Occipital lobe (tissue), 2 donors: ENCODE data around the gene BIRC6. TPM values are rescaled to one million over a fixed set of nuclear protein-coding genes. Genes with fewer than 3 reads are reported as not detected.
A peak's percentile ranks its signal among the peaks of the same experiment; 100 is the strongest.
"Not testable (repeated sequence)": the region's sequence is repeated elsewhere in the genome, so short reads cannot be mapped to it uniquely, and the experiment has no call there.

Experiments
- DNase-seq: peaks from one replicate; lab custom pipeline; 2025; lab: John Stamatoyannopoulos, UW
- total RNA-seq: library from RNA; depleted of rRNA; stranded (reverse); fragments of >200 nt; gene quantifications from one replicate; pipeline ENCODE4 v1.2.3, GENCODE V29; 2014

Gene BIRC6
- total RNA-seq, 1 donor from 2014 or later: 272 TPM

GRCh38 chr2:32504877-32505478 is 148.2 kb downstream of the BIRC6 start:
- DNase-seq: no peak

DNA sequence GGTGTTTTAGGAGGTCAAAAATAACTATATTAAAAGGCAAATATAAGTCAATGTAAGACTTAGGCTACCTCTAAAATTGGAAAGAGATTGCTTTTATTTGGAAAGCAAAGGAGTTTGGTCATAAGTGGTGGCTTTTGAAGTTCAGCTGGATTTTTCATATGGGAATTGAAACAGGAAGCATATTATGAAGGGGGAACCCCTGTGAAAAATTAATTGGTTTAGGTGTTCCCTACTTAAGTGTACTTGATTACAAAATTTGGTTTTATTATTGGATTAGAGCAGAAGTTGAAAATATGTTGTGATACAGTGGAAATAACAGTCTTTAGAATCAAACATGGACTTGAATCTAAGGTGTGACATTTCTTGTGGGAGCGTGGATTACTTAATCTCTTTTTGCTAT is 149.6 kb downstream of the BIRC6 start:
- DNase-seq: no peak

DNA sequence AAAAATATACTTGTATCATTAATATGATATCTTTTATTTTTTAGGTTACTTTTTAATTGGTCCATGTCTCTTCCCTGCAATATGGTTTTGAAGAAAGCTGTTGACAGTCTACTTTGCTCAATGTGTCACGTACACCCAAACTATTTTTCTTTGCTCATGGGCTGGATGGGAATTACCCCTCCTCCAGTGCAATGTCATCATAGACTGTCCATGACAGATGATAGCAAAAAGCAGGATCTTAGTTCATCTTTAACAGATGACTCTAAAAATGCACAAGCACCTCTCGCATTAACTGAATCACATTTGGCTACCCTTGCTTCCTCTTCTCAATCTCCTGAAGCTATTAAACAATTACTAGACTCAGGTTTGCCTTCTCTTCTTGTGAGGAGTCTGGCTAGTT is 158.1 kb downstream of the BIRC6 start:
- no peak for DNase-seq

DNA sequence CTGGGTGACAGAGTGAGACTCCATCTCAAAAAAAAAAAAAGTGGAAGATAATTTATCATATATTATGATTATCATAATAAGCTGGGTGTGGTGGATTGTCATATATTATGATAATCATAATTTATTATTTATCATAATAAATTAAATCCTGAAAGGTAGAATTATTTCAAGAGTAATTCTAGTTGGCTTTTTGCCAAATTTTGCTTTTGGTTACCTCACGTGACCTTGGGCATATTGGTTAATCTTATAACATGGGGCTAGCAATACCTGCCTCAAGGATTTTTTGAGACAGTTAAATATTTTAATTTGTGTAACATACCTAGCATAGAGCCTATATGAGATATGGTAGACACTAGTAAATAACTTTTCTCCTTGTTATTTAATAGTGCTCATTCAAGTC is 159.7 kb downstream of the BIRC6 start:
- DNase-seq: no peak

DNA sequence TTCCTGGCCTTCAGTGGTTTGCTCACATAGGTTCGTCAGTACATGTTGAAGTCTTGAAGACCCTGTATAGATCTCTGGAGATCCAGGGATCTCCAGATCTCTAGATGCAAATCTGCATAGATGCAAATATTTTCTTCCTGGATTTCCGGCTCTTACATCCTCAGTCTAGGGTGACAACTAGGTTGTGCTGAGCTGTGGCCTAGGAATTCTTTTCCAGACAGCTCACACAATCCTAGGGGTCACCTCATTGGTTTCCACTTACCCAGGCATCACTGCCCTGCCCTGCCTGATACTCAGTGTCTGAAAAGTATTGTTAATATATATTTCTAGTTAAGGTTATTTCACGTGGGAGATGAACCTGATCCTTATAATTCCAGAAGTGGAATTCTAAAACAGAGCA is 165.9 kb downstream of the BIRC6 start:
- no peak for DNase-seq

DNA sequence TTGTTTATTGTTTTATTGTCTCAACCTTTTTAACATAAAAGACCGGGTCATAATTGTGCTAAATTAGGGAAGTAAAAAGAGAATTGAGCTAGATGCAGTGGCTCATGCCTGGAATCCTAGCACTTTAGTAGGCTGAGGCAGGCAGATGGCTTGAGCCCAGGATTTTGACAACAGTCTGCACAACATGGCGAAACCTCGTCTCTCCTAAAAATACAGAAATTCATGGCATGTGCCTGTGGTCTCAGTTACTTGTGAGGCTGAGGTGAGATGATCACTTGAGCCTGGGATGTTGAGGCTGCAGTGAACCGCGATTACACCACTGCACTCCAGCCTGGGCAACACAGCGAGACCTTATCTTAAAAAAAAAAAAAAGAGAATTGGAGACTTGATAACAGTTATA is 166.9 kb downstream of the BIRC6 start:
- DNase-seq: no peak

- no peak for DNase-seq
These were observed 175.5 kb downstream of the BIRC6 start for GRCh38 chr2:32532341-32532740.

- no peak for DNase-seq
These were observed 176.1 kb downstream of the BIRC6 start for GRCh38 chr2:32532961-32533360.

- no peak for DNase-seq
These were observed 178.0 kb downstream of the BIRC6 start for GRCh38 chr2:32534831-32535230.

GRCh38 chr2:32538735-32539134 is 181.9 kb downstream of the BIRC6 start:
- no peak for DNase-seq

- not testable (repeated sequence) for DNase-seq
These were observed 195.7 kb downstream of the BIRC6 start for GRCh38 chr2:32552483-32552882.

- DNase-seq: no peak
These were observed 197.1 kb downstream of the BIRC6 start for GRCh38 chr2:32553829-32554432.

- no peak for DNase-seq
These were observed 201.7 kb downstream of the BIRC6 start for GRCh38 chr2:32558492-32558891.

- peak; percentile 56 for DNase-seq
These were observed 202.3 kb downstream of the BIRC6 start for GRCh38 chr2:32559136-32559535.

GRCh38 chr2:32562906-32563305 is 206.1 kb downstream of the BIRC6 start:
- no peak for DNase-seq

DNA sequence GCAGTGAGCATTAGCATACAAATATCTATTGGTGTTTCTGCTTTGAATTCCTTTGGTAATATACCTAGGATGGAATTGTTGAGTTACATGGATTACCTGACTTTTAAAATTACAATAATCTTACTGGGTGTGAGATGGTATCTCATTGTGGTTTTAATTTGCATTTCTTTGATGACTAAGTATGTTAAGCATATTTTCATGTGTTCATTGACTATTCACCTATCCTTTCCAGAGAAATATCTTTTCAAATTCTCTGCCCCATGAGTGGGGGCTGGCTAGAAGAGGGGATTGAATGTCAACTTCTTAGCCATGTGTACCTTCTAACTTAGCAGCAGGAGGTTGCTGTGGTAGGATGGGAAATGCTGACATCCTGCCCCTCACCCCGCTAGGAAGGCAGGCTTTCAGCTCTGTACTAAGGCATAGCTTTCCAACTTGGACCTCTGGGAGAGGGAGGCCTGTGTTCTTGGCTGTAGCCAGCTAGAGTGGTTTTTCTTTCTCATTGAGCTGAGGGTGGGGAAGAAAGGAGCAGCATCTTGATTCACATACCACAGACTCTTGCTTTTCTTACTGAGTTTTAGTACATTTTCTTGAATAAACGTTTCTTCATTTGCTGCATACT is 207.7 kb downstream of the BIRC6 start:
- DNase-seq: no peak

- no peak for DNase-seq
These were observed 209.1 kb downstream of the BIRC6 start for GRCh38 chr2:32565902-32566301.

GRCh38 chr2:32572030-32572429 is 215.2 kb downstream of the BIRC6 start:
- DNase-seq: no peak

GRCh38 chr2:32572737-32573136 is 215.9 kb downstream of the BIRC6 start:
- DNase-seq: no peak

GRCh38 chr2:32591669-32592463 is 235.0 kb downstream of the BIRC6 start:
- no peak for DNase-seq

GRCh38 chr2:32594573-32594972 is 237.8 kb downstream of the BIRC6 start:
- no peak for DNase-seq

GRCh38 chr2:32611366-32611765 is 254.5 kb downstream of the BIRC6 start:
- no peak for DNase-seq
